Measurements from ENCODE around the gene ACSL3.
A peak's percentile ranks its signal among the peaks of the same experiment; 100 is the strongest.

Gene ACSL3

DNA sequence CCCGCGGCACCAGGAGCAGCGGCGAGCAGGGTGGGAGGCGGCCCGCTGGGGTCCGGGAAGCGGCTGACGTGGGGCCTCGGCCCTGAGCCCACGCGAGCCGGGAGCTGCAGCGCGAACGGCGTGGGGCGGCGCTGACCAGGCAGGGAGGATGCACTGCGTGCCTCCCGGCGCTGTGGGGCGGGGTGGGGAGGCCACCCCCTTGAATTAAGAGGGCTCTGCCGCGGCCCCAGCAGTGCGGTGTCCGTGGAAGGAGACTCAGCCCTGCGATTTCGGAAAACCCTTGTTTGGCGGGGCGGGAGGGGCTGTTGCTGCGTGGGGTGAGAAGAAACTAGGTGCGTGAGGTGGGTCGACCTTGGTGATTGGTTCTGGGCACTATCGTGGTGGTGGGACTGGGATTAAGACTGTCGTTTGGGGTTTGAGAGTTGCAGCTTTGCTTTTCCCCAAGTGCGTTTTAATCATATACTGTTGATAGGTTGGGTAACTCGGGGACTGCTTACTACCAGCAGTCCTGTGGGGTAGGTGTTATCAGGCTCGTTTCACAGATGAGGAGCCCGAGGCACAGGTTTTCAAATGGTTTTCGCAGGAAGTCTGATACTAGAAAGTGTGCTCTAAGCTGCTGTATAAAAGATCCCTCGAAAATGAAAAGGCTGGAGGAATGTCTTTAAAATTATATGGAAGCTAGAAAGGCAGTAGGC lies 722 bp downstream of the ACSL3 start:
- Histone ChIP-seq H3K4me3 (ENCODE audit: low read length in 2 of 2) (peak overlapping the region; percentile 86 to 100), H4K91ac (ENCODE audit: low read depth, low read length, poor library complexity) (no peak overlapping the region), H2BK120ac (ENCODE audit: low read depth, low read length) (peak overlapping the region; percentile 89), H2AK5ac (ENCODE audit: low read depth, low read length) (peak overlapping the region; percentile 90), H2AFZ (ENCODE audit: low read length) (peak overlapping the region; percentile 65), H3K14ac (ENCODE audit: low read length) (peak overlapping the region; percentile 78), H3K27ac (replicated peaks; ENCODE audit: low read length) (peak overlapping the region; percentile 93), H3K79me1 (ENCODE audit: low read depth, low read length) (peaks cover 5% of the 10 kb centered on the region), H2BK15ac (ENCODE audit: low read length) (peak overlapping the region; percentile 87), H4K8ac (ENCODE audit: low read depth, low read length) (no peak overlapping the region), H2BK5ac (ENCODE audit: low read length) (peak overlapping the region; percentile 99), H3K23ac (ENCODE audit: low read depth, low read length, poor library complexity) (peak overlapping the region; percentile 87), H3K4ac (ENCODE audit: low read length) (peak overlapping the region; percentile 60), H3K36me3 (replicated peaks in 1 of 2; ENCODE audit: control insufficient read depth in 2 of 2, insufficient read depth in 2 of 2, low read length in 2 of 2) (no peaks in the 10 kb centered on the region), H3K27me3 (ENCODE audit: control insufficient read depth in 3 of 3, insufficient read depth in 3 of 3, low read depth in 1 of 3, low read length in 3 of 3) (no peaks in the 10 kb centered on the region), H3K18ac (ENCODE audit: low read length) (peak overlapping the region; percentile 99), H3K9me3 (replicated peaks in 1 of 2; ENCODE audit: control insufficient read depth in 2 of 2, insufficient read depth in 1 of 2, low read depth in 1 of 2, low read length in 2 of 2) (no peaks in the 10 kb centered on the region), H2BK12ac (ENCODE audit: low read length) (peak overlapping the region; percentile 36), H3K9ac (ENCODE audit: low read depth, low read length, poor library complexity) (peak overlapping the region; percentile 99), H3K4me2 (ENCODE audit: insufficient read depth, low read length, poor library complexity, severe bottlenecking) (peak overlapping the region; percentile 64), H3K4me1 (ENCODE audit: control insufficient read depth in 2 of 2, insufficient read depth in 1 of 2, low read depth in 1 of 2, low read length in 2 of 2) (peaks cover 14 to 15% of the 10 kb centered on the region in 2 donors)
- WGBS, 2 donors (ENCODE audit: extremely low coverage in 2 of 2, insufficient read length in 2 of 2, insufficient replicate concordance in 1 of 2): no CpG with 5 or more reads among the region's 42 CpGs
- no peak for DNase-seq (ENCODE audit: low spot score)

DNA sequence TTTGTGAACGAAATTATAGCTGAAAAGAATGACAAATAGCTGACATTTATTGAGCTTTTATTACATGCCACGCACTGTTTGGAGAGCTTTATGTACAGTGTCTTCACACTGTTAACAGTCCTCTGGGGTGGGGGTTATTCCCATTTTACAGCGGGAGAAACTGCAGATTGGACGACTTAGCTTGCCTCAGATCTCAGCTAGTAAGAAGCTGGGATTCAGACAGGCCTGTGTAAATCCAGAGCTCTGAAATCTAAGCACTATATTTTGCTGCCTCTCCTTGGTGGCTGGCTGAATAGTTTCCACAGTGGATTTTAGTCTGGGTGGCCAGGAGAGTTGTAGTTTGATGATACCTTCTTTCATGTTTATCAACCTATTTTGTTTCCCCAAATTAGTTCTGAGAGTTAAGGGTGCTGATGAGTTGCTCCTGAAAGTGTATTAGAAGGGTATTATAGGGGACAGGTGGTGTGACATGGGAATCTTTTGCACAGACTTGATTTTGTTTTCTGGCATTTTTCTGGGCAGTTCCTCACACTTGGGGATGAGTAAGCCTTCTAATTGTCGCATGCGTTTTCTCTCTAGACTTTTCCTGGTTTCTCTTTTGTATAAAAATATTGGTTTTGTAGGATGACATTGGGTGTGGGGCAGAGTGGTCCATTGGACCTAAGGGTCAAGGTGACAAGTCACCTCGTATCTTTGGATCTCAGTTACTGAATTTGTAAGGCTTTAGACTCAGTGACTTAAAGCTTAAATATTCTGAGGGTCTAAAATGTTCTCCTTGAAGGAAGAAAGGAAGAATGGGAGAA lies 1.5 kb downstream of the ACSL3 start:
- Histone ChIP-seq H2BK5ac (ENCODE audit: low read length) (no peak overlapping the region), H3K4me1 (ENCODE audit: control insufficient read depth in 2 of 2, insufficient read depth in 1 of 2, low read depth in 1 of 2, low read length in 2 of 2) (peaks cover 14 to 15% of the 10 kb centered on the region in 2 donors), H3K4me3 (ENCODE audit: low read length in 2 of 2) (peak overlapping the region; percentile 86 to 100), H2BK15ac (ENCODE audit: low read length) (no peak overlapping the region), H4K8ac (ENCODE audit: low read depth, low read length) (no peak overlapping the region), H3K9ac (ENCODE audit: low read depth, low read length, poor library complexity) (no peak overlapping the region), H3K27ac (replicated peaks; ENCODE audit: low read length) (no peak overlapping the region), H3K23ac (ENCODE audit: low read depth, low read length, poor library complexity) (no peak overlapping the region), H3K18ac (ENCODE audit: low read length) (no peak overlapping the region), H2AK5ac (ENCODE audit: low read depth, low read length) (no peak overlapping the region), H3K14ac (ENCODE audit: low read length) (no peak overlapping the region), H3K4me2 (ENCODE audit: insufficient read depth, low read length, poor library complexity, severe bottlenecking) (peak overlapping the region; percentile 64), H3K36me3 (replicated peaks in 1 of 2; ENCODE audit: control insufficient read depth in 2 of 2, insufficient read depth in 2 of 2, low read length in 2 of 2) (no peaks in the 10 kb centered on the region), H4K91ac (ENCODE audit: low read depth, low read length, poor library complexity) (no peak overlapping the region), H2BK12ac (ENCODE audit: low read length) (no peak overlapping the region), H3K27me3 (ENCODE audit: control insufficient read depth in 3 of 3, insufficient read depth in 3 of 3, low read depth in 1 of 3, low read length in 3 of 3) (no peaks in the 10 kb centered on the region), H3K79me1 (ENCODE audit: low read depth, low read length) (peaks cover 5% of the 10 kb centered on the region), H3K9me3 (replicated peaks in 1 of 2; ENCODE audit: control insufficient read depth in 2 of 2, insufficient read depth in 1 of 2, low read depth in 1 of 2, low read length in 2 of 2) (no peaks in the 10 kb centered on the region), H2AFZ (ENCODE audit: low read length) (no peak overlapping the region), H2BK120ac (ENCODE audit: low read depth, low read length) (no peak overlapping the region), H3K4ac (ENCODE audit: low read length) (no peak overlapping the region)
- DNase-seq (ENCODE audit: low spot score): no peak
- no CpG with 5 or more reads among the region's 7 CpGs for WGBS, 2 donors (ENCODE audit: extremely low coverage in 2 of 2, insufficient read length in 2 of 2, insufficient replicate concordance in 1 of 2)

DNA sequence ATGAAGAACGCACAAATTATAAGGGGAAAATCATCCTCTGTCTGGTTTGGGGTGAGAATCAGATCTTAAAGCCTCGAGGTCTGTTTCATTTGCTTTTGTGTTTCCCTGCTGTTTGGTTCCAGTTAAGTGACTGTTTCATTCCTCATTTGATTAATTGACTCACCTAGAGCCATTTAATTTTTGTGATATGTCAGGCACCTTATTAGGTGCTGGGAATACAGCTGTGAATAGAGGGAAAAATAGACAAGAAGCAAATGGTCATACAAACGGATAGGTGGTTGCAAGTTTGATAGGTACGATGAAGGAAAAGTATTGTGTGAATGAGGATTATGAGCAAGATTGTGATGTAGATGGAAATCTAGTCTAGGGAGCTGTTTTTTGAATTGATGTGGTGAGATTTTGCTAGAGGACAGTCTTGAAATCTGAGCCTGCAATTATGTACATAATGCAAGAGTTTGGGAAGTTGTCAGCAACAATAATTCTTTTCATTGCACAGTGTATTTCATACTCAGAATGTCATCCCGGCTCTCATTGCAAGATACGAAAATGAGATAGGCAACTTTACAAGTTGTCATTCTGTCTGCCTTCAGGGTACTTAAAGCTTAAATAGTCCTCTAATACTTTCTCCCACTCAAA lies 2.2 kb downstream of the ACSL3 start:
- no peaks in the 10 kb centered on the region for H3K27me3 ChIP-seq (ENCODE audit: control insufficient read depth in 3 of 3, insufficient read depth in 3 of 3, low read depth in 1 of 3, low read length in 3 of 3)
- no peak for DNase-seq (ENCODE audit: low spot score)
- H3K23ac ChIP-seq (ENCODE audit: low read depth, low read length, poor library complexity): no peak overlapping the region
- H3K9me3 ChIP-seq (replicated peaks in 1 of 2; ENCODE audit: control insufficient read depth in 2 of 2, insufficient read depth in 1 of 2, low read depth in 1 of 2, low read length in 2 of 2): no peaks in the 10 kb centered on the region
- peaks cover 5% of the 10 kb centered on the region for H3K79me1 ChIP-seq (ENCODE audit: low read depth, low read length)
- H2AFZ ChIP-seq (ENCODE audit: low read length): no peak overlapping the region
- H2AK5ac ChIP-seq (ENCODE audit: low read depth, low read length): no peak overlapping the region
- H3K4ac ChIP-seq (ENCODE audit: low read length): no peak overlapping the region
- H3K27ac ChIP-seq (replicated peaks; ENCODE audit: low read length): no peak overlapping the region
- WGBS, 2 donors (ENCODE audit: extremely low coverage in 2 of 2, insufficient read length in 2 of 2, insufficient replicate concordance in 1 of 2): 100% methylated on average over 2 of the region's 6 CpGs; no CpG with 5 or more reads in 1 of the 2 donors
- peak overlapping the region in 1 of 2 donors; percentile 86 for H3K4me3 ChIP-seq (ENCODE audit: low read length in 2 of 2)
- H2BK12ac ChIP-seq (ENCODE audit: low read length): no peak overlapping the region
- H3K14ac ChIP-seq (ENCODE audit: low read length): no peak overlapping the region
- H2BK15ac ChIP-seq (ENCODE audit: low read length): no peak overlapping the region
- peaks cover 14 to 15% of the 10 kb centered on the region in 2 donors for H3K4me1 ChIP-seq (ENCODE audit: control insufficient read depth in 2 of 2, insufficient read depth in 1 of 2, low read depth in 1 of 2, low read length in 2 of 2)
- H2BK5ac ChIP-seq (ENCODE audit: low read length): no peak overlapping the region
- no peak overlapping the region for H3K18ac ChIP-seq (ENCODE audit: low read length)
- no peak overlapping the region for H4K8ac ChIP-seq (ENCODE audit: low read depth, low read length)
- no peak overlapping the region for H3K9ac ChIP-seq (ENCODE audit: low read depth, low read length, poor library complexity)
- H4K91ac ChIP-seq (ENCODE audit: low read depth, low read length, poor library complexity): no peak overlapping the region
- no peak overlapping the region for H2BK120ac ChIP-seq (ENCODE audit: low read depth, low read length)
- no peaks in the 10 kb centered on the region for H3K36me3 ChIP-seq (replicated peaks in 1 of 2; ENCODE audit: control insufficient read depth in 2 of 2, insufficient read depth in 2 of 2, low read length in 2 of 2)
- peak overlapping the region; percentile 11 for H3K4me2 ChIP-seq (ENCODE audit: insufficient read depth, low read length, poor library complexity, severe bottlenecking)

DNA sequence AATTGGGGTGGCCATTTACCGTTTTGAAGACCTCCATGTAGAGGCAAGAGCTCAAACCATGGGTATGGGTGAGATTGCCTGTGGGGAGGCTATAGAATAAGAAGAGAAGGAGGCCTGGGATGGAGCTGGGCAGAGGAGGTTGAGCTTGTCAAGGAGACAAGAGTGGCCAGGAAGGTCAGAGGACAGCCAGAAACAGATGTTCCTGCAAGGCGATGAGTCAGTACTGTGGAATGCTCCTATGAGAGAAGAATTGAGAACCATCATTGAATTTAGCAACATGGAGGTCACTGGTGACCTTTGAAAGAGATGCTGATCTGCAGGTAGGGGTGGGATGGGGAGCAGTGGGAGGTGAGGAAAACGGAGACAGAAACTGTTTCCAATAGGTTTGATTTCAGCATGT lies 3.5 kb downstream of the ACSL3 start:
- Histone ChIP-seq H3K36me3 (replicated peaks in 1 of 2; ENCODE audit: control insufficient read depth in 2 of 2, insufficient read depth in 2 of 2, low read length in 2 of 2) (no peaks in the 10 kb centered on the region), H2BK120ac (ENCODE audit: low read depth, low read length) (no peak overlapping the region), H3K27me3 (ENCODE audit: control insufficient read depth in 3 of 3, insufficient read depth in 3 of 3, low read depth in 1 of 3, low read length in 3 of 3) (no peaks in the 10 kb centered on the region), H3K4me2 (ENCODE audit: insufficient read depth, low read length, poor library complexity, severe bottlenecking) (peak overlapping the region; percentile 12), H3K79me1 (ENCODE audit: low read depth, low read length) (peaks cover 5% of the 10 kb centered on the region), H2BK5ac (ENCODE audit: low read length) (no peak overlapping the region), H3K4me3 (ENCODE audit: low read length in 2 of 2) (no peak overlapping the region), H3K4me1 (ENCODE audit: control insufficient read depth in 2 of 2, insufficient read depth in 1 of 2, low read depth in 1 of 2, low read length in 2 of 2) (peaks cover 14 to 15% of the 10 kb centered on the region in 2 donors), H2AFZ (ENCODE audit: low read length) (no peak overlapping the region), H3K27ac (replicated peaks; ENCODE audit: low read length) (peak overlapping the region; percentile 5), H2BK15ac (ENCODE audit: low read length) (no peak overlapping the region), H4K8ac (ENCODE audit: low read depth, low read length) (no peak overlapping the region), H3K9ac (ENCODE audit: low read depth, low read length, poor library complexity) (no peak overlapping the region), H3K4ac (ENCODE audit: low read length) (no peak overlapping the region), H3K23ac (ENCODE audit: low read depth, low read length, poor library complexity) (no peak overlapping the region), H2AK5ac (ENCODE audit: low read depth, low read length) (no peak overlapping the region), H2BK12ac (ENCODE audit: low read length) (no peak overlapping the region), H3K18ac (ENCODE audit: low read length) (no peak overlapping the region), H3K14ac (ENCODE audit: low read length) (no peak overlapping the region), H4K91ac (ENCODE audit: low read depth, low read length, poor library complexity) (no peak overlapping the region), H3K9me3 (replicated peaks in 1 of 2; ENCODE audit: control insufficient read depth in 2 of 2, insufficient read depth in 1 of 2, low read depth in 1 of 2, low read length in 2 of 2) (no peaks in the 10 kb centered on the region)
- DNase-seq (ENCODE audit: low spot score): peak; percentile 17
- no CpG with 5 or more reads among the region's 3 CpGs for WGBS, 2 donors (ENCODE audit: extremely low coverage in 2 of 2, insufficient read length in 2 of 2, insufficient replicate concordance in 1 of 2)
